Omental fat pad (tissue), 4 donors: ENCODE measurements around the gene LCN12. TPM values are rescaled to one million over a fixed set of nuclear protein-coding genes. Genes with fewer than 3 reads are reported as not detected.

Source experiments
- ATAC-seq: fragments of 150-250 bp; one replicate; pipeline ENCODE4 v1.9.1; 2016; ENCODE audit warnings: mild to moderate bottlenecking, moderate library complexity; ENCODE audit not compliant: low FRiP score
- DNase-seq: peaks from one replicate; pipeline ENCODE4 v3.0.0-alpha.2; 2019; ENCODE audit warnings: low spot score
- CTCF ChIP-seq, 3 donors: fragments of 450-650 bp; IDR thresholded peaks; one replicate each; pipeline ENCODE4 v1.5.1; 2016 to 2017; ENCODE audit warnings: antibody characterized with exemption in 3 of 3, mild to moderate bottlenecking in 3 of 3, moderate library complexity in 2 of 3
- total RNA-seq, 4 donors: library from RNA; depleted of rRNA; stranded (reverse); fragments of >200 nt; gene quantifications; one replicate each; pipeline ENCODE4 v1.1.0, GENCODE V29; 2016

The LCN12 gene
- total RNA-seq, 4 donors from 2014 or later, result 0.46 TPM; not detected in 3

GRCh38 chr9:136952321-136952850 lies 313 bp downstream of the LCN12 start:
- no peak for DNase-seq
- no peak for TF ChIP-seq CTCF (IDR thresholded peaks at IDR 0.05)
- ATAC-seq, result no peak

GRCh38 chr9:136952876-136953770 lies 1.1 kb downstream of the LCN12 start:
- no peak for TF ChIP-seq CTCF (IDR thresholded peaks at IDR 0.05)
- DNase-seq, result no peak
- no peak for ATAC-seq

GRCh38 chr9:136953771-136954269 lies 1.7 kb downstream of the LCN12 start:
- TF ChIP-seq CTCF (IDR thresholded peaks at IDR 0.05), result no peak
- DNase-seq (no peak), ATAC-seq (no peak)

- TF ChIP-seq CTCF (IDR thresholded peaks at IDR 0.05), result no peak
- ATAC-seq (no peak), DNase-seq (no peak)
Measured at GRCh38 chr9:136954270-136955083, 2.4 kb downstream of the LCN12 start.

- DNase-seq, result no peak
- TF ChIP-seq CTCF (IDR thresholded peaks at IDR 0.05), result no peak
- ATAC-seq, result no peak
Measured at GRCh38 chr9:136955202-136955942, 3.3 kb downstream of the LCN12 start.

GRCh38 chr9:136955943-136956335 lies 3.9 kb downstream of the LCN12 start:
- ATAC-seq, result no peak
- TF ChIP-seq CTCF (IDR thresholded peaks at IDR 0.05), result no peak
- DNase-seq, result no peak
